HepG2 (cell line): ENCODE results near the gene KLF13. TPM values are rescaled to one million over a fixed set of nuclear protein-coding genes. Genes with fewer than 3 reads are reported as not detected.
A peak's percentile ranks its signal among the peaks of the same experiment; 100 is the strongest.

Experiments used
- ATAC-seq: fragments of 200-7000 bp; cut with Tn5 transposase; 3 replicates; pipeline ENCODE4 v1.9.1; 2020; ENCODE audit warnings: mild to moderate bottlenecking, moderate library complexity
- BruUV-seq: library from RNA; stranded (reverse); fragments of 400-500 nt; replicated peaks from 2 replicates; lab custom pipeline; 2021; lab: Mats Ljungman, UMichigan
- CTCF ChIA-PET: fragments of 300-600 bp; formaldehyde crosslinking; extraction: SDS; loops from one replicate; lab custom pipeline; 2021; ENCODE audit warnings: low total read pairs, inconsistent platforms, low intra/inter-chr PET ratio; lab: Yijun Ruan, JAX
- POLR2A ChIA-PET: fragments of 350-600 bp; sonication (Branson Sonifier 250); formaldehyde crosslinking; loops from one replicate; lab custom pipeline; 2020; ENCODE audit warnings: antibody characterized with exemption, inconsistent platforms; lab: Yijun Ruan, JAX
- DNase-seq: peaks from one replicate; pipeline ENCODE4 v3.0.0-alpha.2; 2015; ENCODE audit warnings: low spot score
- FAIRE-seq: peaks from 3 replicates; lab custom pipeline; 2011; peaks lifted over from hg19 to GRCh38; lab: Jason Lieb, UNC
- H2AFZ ChIP-seq: one replicate; pipeline ENCODE4 v1.6.1; 2011; ENCODE audit warnings: low read length, inconsistent platforms
- H3K27ac ChIP-seq: fragments of 300-600 bp; 3 replicates; pipeline ENCODE4 v1.8.0; 2011; ENCODE audit warnings: mixed run types, mild to moderate bottlenecking, mixed read lengths, low read length, inconsistent platforms; ENCODE audit not compliant: insufficient read depth; ENCODE audit errors: extremely low read length
- H3K27me3 ChIP-seq, 2 experiments: fragments of 200-600 bp in 1 of 2; 2 replicates in 1 of 2; 3 replicates in 1 of 2; pipeline versions ENCODE4 v1.6.0 to v1.8.0; 2011; ENCODE audit warnings: low read length in 2 of 2, mild to moderate bottlenecking in 2 of 2, moderate library complexity in 2 of 2, inconsistent platforms in 1 of 2; ENCODE audit not compliant: insufficient read depth in 2 of 2, control insufficient read depth in 1 of 2
- H3K36me3 ChIP-seq, 2 experiments: fragments of 200-600 bp in 1 of 2; replicated peaks in 1 of 2; 2 replicates in 1 of 2; 3 replicates in 1 of 2; pipeline versions ENCODE4 v1.5.1 to v1.8.0; 2011; ENCODE audit warnings: low read length in 2 of 2, inconsistent platforms in 1 of 2; ENCODE audit not compliant: insufficient read depth in 2 of 2, control insufficient read depth in 1 of 2
- H3K4me1 ChIP-seq: 2 replicates; pipeline ENCODE4 v1.5.1; 2012; ENCODE audit warnings: low read length, inconsistent platforms; ENCODE audit not compliant: insufficient read depth
- H3K4me2 ChIP-seq: 2 replicates; pipeline ENCODE4 v1.6.0; 2011; ENCODE audit warnings: low read depth, low read length, inconsistent platforms
- H3K4me3 ChIP-seq, 3 experiments: fragments of 200-600 bp in 1 of 3; sonication (generic), shearing (Covaris generic) in 1 of 3; replicated peaks in 1 of 3; 2 replicates each; pipeline ENCODE4 v1.5.1; 2011 to 2016; ENCODE audit warnings: low read length in 3 of 3, inconsistent platforms in 2 of 3, low read depth in 2 of 3, mild to moderate bottlenecking in 2 of 3, control low read depth in 1 of 3, mixed read lengths in 1 of 3; ENCODE audit not compliant: insufficient read depth in 1 of 3
- H3K79me2 ChIP-seq: one replicate; pipeline ENCODE4 v1.6.1; 2011; ENCODE audit warnings: low read length, inconsistent platforms; ENCODE audit not compliant: insufficient read depth
- H3K9ac ChIP-seq: 2 replicates; pipeline ENCODE4 v1.6.0; 2011; ENCODE audit warnings: mild to moderate bottlenecking, low read depth, low read length, inconsistent platforms; ENCODE audit not compliant: insufficient read depth
- H3K9me3 ChIP-seq: 2 replicates; pipeline ENCODE4 v1.5.1; 2012; ENCODE audit warnings: mild to moderate bottlenecking, low read length
- H4K20me1 ChIP-seq: 2 replicates; pipeline ENCODE4 v1.6.0; 2011; ENCODE audit warnings: inconsistent platforms, mild to moderate bottlenecking, low read length, moderate library complexity; ENCODE audit not compliant: insufficient read depth
- BHLHE40 ChIP-seq: IDR thresholded peaks from 2 replicates; pipeline ENCODE4 v1.6.1; 2011; ENCODE audit warnings: low read length, improper control_type of control experiment
- FOSL1 ChIP-seq: sonication (generic); formaldehyde crosslinking; IDR thresholded peaks from 2 replicates; pipeline ENCODE4 v1.9.0; 2021; ENCODE audit warnings: missing genetic modification reagents, borderline replicate concordance
- GPN1 ChIP-seq: sonication (generic); formaldehyde crosslinking; IDR thresholded peaks from 2 replicates; pipeline ENCODE4 v1.5.1; 2020; ENCODE audit warnings: missing genetic modification reagents, borderline replicate concordance
- MEIS2 ChIP-seq: sonication (generic); formaldehyde crosslinking; IDR thresholded peaks from 2 replicates; pipeline ENCODE4 v1.9.0; 2021; ENCODE audit warnings: mild to moderate bottlenecking, missing genetic modification reagents
- SMAD3 ChIP-seq: sonication (generic); formaldehyde crosslinking; IDR thresholded peaks from 2 replicates; pipeline ENCODE4 v1.4.0; 2020; ENCODE audit warnings: missing genetic modification reagents
- SUZ12 ChIP-seq: fragments of 150-350 bp; IDR thresholded peaks from 2 replicates; pipeline ENCODE4 v1.6.1; 2014; ENCODE audit warnings: low read depth, low read length
- UBTF ChIP-seq: sonication (generic); formaldehyde crosslinking; IDR thresholded peaks from 2 replicates; pipeline ENCODE4 v1.4.0; 2020; ENCODE audit warnings: mild to moderate bottlenecking, missing genetic modification reagents
- XBP1 ChIP-seq: sonication (generic); formaldehyde crosslinking; IDR thresholded peaks from 2 replicates; pipeline ENCODE4 v1.5.0; 2020; ENCODE audit warnings: missing genetic modification reagents
- YEATS4 ChIP-seq: sonication (generic); formaldehyde crosslinking; IDR thresholded peaks from 2 replicates; pipeline ENCODE4 v1.4.0; 2020; ENCODE audit warnings: missing genetic modification reagents, borderline replicate concordance
- ZNF180 ChIP-seq: sonication (generic); formaldehyde crosslinking; IDR thresholded peaks from 2 replicates; pipeline ENCODE4 v1.4.0; 2020; ENCODE audit warnings: low read depth, missing genetic modification reagents, borderline replicate concordance
- ZNF263 ChIP-seq: sonication (generic); formaldehyde crosslinking; IDR thresholded peaks from 2 replicates; pipeline ENCODE4 v1.4.0; 2020; ENCODE audit warnings: missing genetic modification reagents
- ZNF577 ChIP-seq: sonication (generic); formaldehyde crosslinking; IDR thresholded peaks from 2 replicates; pipeline ENCODE4 v1.4.0; 2020; ENCODE audit warnings: mild to moderate bottlenecking, low read depth, missing genetic modification reagents, borderline replicate concordance
- ZNF614 ChIP-seq: IDR thresholded peaks from 2 replicates; pipeline ENCODE4 v1.6.1; 2018; ENCODE audit warnings: missing biosample characterization, missing genetic modification reagents, inconsistent platforms, borderline replicate concordance
- ZNF75D ChIP-seq: sonication (generic); formaldehyde crosslinking; IDR thresholded peaks from 2 replicates; pipeline ENCODE4 v1.8.1; 2023; ENCODE audit warnings: missing genetic modification reagents, mild to moderate bottlenecking, borderline replicate concordance
- ZSCAN21 ChIP-seq: sonication (generic); formaldehyde crosslinking; IDR thresholded peaks from 2 replicates; pipeline ENCODE4 v1.8.0; 2022; ENCODE audit warnings: mild to moderate bottlenecking, missing genetic modification reagents, moderate library complexity, borderline replicate concordance
- WGBS: methylation state at CpG from one replicate; pipeline ENCODE4 v1.1.6; 2017; ENCODE audit warnings: low lambda C conversion rate; 5-methylcytosine and 5-hydroxymethylcytosine counted together
- in situ Hi-C: cut with HindIII; loops from 2 replicates; pipeline ENCODE4 v1.10.0; 2017; ENCODE audit warnings: low pct_unique_long_range_greater_than_20kb; ENCODE audit not compliant: extremely low pct_ligation_motif_present
- intact Hi-C: fragments of 100-400 bp; cut with micrococcal nuclease; formaldehyde crosslinking; loops from one replicate; pipeline ENCODE4 v1.10.0; 2022; ENCODE audit not compliant: unreplicated experiment
- polyA plus RNA-seq, 8 experiments: library from polyadenylated mRNA; depleted of rRNA in 3 of 8; stranded (reverse) in 7 of 8; unstranded in 1 of 8; fragments of >200 nt; fragmentation: Illumina TruSeq in 4 of 8; extraction: Trizol in 4 of 8; gene quantifications; 2 replicates each; pipeline versions ENCODE4 v1.2.1 to v1.2.3, GENCODE V29; 2011 to 2016; ENCODE audit warnings: low read depth in 4 of 8, missing spikeins in 1 of 8, mixed read lengths in 1 of 8; ENCODE audit not compliant: insufficient read depth in 1 of 8
- total RNA-seq, 5 experiments: library from RNA; depleted of rRNA; stranded (reverse); fragments of >200 nt; fragmentation: Illumina TruSeq; extraction: Trizol; gene quantifications; 2 replicates each; pipeline ENCODE4 v1.2.3, GENCODE V29; 2016; ENCODE audit warnings: low read depth in 1 of 5
- TF ChIP-seq, protein P1 (sequence below): sonication (generic); formaldehyde crosslinking; IDR thresholded peaks from 2 replicates; pipeline ENCODE4 v1.9.0; 2022; ENCODE audit warnings: missing genetic modification reagents, mild to moderate bottlenecking, borderline replicate concordance
- TF ChIP-seq, protein P2 (sequence below): sonication (generic); formaldehyde crosslinking; IDR thresholded peaks from 2 replicates; pipeline ENCODE4 v1.5.0; 2020; ENCODE audit warnings: mild to moderate bottlenecking, missing genetic modification reagents, moderate library complexity

The KLF13 gene
- total and polyA plus RNA-seq, 2 of the 13 experiments (the other 11 are each of a cell fraction or from before 2014, with no cell fraction given): 16.8 to 25.1 TPM

- Histone ChIP-seq H4K20me1 (no peaks in the 10 kb centered on the region), H3K9me3 (no peaks in the 10 kb centered on the region), H3K9ac (peak overlapping the region; percentile 4; the same call in 1 of the 2 replicates), H3K27me3 (peaks cover 2 to 18% of the 10 kb centered on the region in 2 experiments; a peak in 2 of 5 replicates), H2AFZ (no peak overlapping the region), H3K4me3 (peak overlapping the region; percentile 45 to 77 (median 63)), H3K79me2 (no peaks in the 10 kb centered on the region), H3K36me3 (no peaks in the 10 kb centered on the region), H3K27ac (no peak overlapping the region), H3K4me1 (peaks cover 32% of the 10 kb centered on the region), H3K4me2 (peak overlapping the region; percentile 89)
- WGBS: 0% methylated on average over 1 of the region's 86 CpGs
- no peak for FAIRE-seq
- in situ Hi-C loops: no loop called here
- ATAC-seq: peak; percentile 75
- ChIA-PET CTCF (no interaction called here), POLR2A (no interaction called here)
- BruUV-seq: no TSS peak
- DNase-seq: no peak
- intact Hi-C loops: loop anchor here (5.0 kb wide), 1 partner anchor 175 kb away; no protein-coding TSS in a partner anchor
- 0 out of 2 replicates have a peak, but pooled peaks have one; percentile 26 for TF ChIP-seq ZNF263
- TF ChIP-seq FOSL1 (CRISPR knock-in tag): no peak
- no peak for TF ChIP-seq XBP1 (CRISPR knock-in tag)
- TF ChIP-seq, protein P1, sequence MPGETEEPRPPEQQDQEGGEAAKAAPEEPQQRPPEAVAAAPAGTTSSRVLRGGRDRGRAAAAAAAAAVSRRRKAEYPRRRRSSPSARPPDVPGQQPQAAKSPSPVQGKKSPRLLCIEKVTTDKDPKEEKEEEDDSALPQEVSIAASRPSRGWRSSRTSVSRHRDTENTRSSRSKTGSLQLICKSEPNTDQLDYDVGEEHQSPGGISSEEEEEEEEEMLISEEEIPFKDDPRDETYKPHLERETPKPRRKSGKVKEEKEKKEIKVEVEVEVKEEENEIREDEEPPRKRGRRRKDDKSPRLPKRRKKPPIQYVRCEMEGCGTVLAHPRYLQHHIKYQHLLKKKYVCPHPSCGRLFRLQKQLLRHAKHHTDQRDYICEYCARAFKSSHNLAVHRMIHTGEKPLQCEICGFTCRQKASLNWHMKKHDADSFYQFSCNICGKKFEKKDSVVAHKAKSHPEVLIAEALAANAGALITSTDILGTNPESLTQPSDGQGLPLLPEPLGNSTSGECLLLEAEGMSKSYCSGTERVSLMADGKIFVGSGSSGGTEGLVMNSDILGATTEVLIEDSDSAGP: peak; percentile 16; the same call in 1 of the 2 replicates
- TF ChIP-seq UBTF (CRISPR knock-in tag): peak; percentile 11; the same call in 1 of the 2 replicates
- TF ChIP-seq, protein P2, sequence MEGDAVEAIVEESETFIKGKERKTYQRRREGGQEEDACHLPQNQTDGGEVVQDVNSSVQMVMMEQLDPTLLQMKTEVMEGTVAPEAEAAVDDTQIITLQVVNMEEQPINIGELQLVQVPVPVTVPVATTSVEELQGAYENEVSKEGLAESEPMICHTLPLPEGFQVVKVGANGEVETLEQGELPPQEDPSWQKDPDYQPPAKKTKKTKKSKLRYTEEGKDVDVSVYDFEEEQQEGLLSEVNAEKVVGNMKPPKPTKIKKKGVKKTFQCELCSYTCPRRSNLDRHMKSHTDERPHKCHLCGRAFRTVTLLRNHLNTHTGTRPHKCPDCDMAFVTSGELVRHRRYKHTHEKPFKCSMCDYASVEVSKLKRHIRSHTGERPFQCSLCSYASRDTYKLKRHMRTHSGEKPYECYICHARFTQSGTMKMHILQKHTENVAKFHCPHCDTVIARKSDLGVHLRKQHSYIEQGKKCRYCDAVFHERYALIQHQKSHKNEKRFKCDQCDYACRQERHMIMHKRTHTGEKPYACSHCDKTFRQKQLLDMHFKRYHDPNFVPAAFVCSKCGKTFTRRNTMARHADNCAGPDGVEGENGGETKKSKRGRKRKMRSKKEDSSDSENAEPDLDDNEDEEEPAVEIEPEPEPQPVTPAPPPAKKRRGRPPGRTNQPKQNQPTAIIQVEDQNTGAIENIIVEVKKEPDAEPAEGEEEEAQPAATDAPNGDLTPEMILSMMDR (CRISPR knock-in tag): peak; percentile 18; the same call in 1 of the 2 replicates
- TF ChIP-seq SMAD3 (CRISPR knock-in tag): no peak
- 0 out of 2 replicates have a peak, but pooled peaks have one; percentile 33 for TF ChIP-seq YEATS4
- no peak for TF ChIP-seq ZSCAN21 (CRISPR knock-in tag)
- peak; percentile 40; the same call in 1 of the 2 replicates for TF ChIP-seq MEIS2 (CRISPR knock-in tag)
- TF ChIP-seq ZNF614 (CRISPR knock-in tag): no peak
- TF ChIP-seq ZNF180 (CRISPR knock-in tag): no peak
- no peak for TF ChIP-seq ZNF75D (CRISPR knock-in tag)
- no peak for TF ChIP-seq ZNF577 (CRISPR knock-in tag)
- TF ChIP-seq SUZ12: no peak
- TF ChIP-seq GPN1 (CRISPR knock-in tag): no peak
- TF ChIP-seq BHLHE40: peak; percentile 25; the same call in 1 of the 2 replicates
Observed at GRCh38 chr15:31391687-31392671, 65.3 kb downstream of the KLF13 start.
